DMS 273 treated with DMSO at 0.1 percent for 48 hours (cell line): Measurements from ENCODE around the gene STK32B.
"Not testable (repeated sequence)": the region's sequence is repeated elsewhere in the genome, so short reads cannot be mapped to it uniquely, and the experiment has no call there.

Experiments
- DNase-seq: peaks from one replicate; lab custom pipeline; 2025; lab: John Stamatoyannopoulos, UW

The STK32B gene

DNA sequence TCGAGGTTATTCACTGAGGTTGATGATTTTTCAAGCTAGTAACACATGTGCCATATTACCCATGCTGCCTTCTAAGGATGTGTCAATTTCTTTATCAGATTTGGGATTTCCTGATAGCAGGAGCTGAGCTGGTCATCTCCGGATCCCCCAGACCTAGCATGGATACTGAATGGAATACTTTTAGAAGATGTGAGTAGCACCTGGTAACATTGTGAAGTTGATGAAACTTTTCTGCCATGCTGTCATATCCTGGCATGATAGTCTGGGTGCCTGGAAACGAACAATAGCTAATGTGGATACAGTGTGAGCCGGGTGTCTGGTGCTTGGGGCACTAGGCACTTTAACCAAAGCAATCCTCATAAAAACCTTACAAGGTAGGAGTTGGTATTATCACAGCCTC is 21.1 kb upstream of the STK32B start:
- DNase-seq = no peak

DNA sequence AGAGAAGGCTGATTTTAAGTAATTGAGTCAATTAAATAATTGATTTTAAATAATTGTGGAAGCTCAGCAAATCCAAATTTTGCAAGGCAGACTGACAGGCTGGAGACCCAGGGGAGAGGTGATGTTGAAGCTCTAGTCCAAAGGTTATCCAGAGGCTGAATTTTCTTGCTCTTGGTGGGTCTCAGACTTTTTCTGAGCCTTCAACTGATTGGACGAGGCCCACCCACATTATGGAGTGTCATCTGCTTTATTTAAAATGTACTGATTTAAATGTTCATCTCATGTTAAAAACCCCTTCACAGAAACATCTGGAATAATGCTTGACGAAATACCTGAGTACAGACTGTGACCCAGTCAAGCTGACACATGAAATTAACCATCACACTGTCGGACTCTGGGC is 20.4 kb upstream of the STK32B start:
- no peak for DNase-seq

DNA sequence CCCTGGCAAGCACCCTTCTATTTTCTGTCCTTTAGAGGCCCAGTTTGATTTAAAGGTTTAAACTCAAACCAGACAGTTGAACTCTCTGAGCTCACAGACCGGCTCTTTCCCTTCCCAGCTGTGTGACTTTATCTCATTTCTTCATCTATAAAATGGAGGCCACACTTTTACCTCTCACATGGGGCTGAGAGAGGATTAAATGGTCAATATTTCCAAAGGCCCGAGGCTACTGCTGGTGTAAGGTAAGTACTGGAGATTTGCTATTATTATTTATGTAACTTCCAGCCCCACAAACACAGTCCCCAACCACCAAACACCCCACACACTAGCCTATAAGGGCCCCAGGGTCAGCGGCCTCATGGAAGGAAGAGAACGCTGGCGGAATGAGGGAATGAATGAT is 18.5 kb upstream of the STK32B start:
- no peak for DNase-seq

DNA sequence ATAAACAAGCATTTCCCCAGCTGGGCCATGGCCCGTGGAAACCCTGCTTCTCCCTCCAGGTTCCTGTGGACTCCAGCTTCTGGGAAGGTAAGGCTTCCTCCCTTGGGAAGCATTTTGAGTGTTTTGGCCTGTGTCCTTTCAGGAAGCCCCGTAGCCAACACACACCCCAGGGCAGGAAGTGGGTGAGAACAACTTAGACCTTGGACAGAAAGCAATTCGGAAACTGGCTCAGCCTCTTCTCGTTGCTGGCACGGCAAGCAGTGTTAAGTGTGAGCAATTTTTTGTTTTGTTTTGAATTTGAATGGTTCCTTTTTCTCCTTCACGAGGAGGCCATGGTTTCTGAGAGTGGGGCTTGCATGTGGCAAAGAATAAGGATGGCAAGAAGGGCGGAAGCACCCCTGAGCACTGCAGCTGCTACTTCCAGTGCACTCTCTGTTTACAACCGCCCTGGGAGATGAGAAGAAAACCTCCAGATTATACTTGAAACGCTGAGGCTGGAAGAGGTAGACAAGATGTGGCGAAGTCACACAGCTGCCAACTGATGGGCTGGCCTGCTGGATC is 17.9 kb upstream of the STK32B start:
- no peak for DNase-seq

DNA sequence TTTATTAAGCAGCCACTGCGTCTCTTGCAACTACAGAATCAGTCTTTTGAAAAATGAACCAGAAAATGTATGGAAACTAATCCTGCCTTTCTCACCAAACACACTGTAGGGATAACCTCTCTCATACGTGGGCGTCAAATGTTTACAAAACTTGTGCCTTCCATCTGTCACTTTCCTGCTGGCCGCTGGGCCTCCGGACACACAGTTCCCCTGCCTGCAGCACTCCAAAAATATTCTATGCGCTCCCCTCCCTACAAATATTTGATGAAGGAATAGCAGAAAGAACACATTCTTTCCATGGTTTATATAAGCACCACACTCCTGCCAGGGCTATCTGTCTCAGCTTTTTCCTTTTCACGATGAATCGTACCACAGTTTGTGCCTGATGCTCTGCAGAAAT is 17.1 kb upstream of the STK32B start:
- DNase-seq = peak; percentile 17

DNA sequence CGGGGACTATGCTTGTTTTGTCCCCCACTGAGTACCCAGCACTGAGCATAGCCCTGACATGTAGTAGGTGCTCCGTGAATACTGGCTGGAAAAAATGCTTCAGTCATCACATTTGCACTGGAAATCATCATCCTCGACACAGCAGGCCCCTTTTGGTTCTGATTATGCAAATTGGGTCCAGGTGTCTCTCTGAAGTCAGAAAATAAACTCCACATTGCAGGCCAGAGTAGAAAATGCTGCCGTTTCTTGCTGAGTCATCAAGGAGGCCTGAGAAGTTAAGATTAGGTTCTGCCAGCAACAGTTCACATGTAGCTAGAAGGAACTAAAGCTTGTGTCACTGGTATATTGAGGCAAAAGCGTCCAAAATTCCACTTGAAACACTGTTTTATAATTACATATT is 15.0 kb upstream of the STK32B start:
- no peak for DNase-seq

DNA sequence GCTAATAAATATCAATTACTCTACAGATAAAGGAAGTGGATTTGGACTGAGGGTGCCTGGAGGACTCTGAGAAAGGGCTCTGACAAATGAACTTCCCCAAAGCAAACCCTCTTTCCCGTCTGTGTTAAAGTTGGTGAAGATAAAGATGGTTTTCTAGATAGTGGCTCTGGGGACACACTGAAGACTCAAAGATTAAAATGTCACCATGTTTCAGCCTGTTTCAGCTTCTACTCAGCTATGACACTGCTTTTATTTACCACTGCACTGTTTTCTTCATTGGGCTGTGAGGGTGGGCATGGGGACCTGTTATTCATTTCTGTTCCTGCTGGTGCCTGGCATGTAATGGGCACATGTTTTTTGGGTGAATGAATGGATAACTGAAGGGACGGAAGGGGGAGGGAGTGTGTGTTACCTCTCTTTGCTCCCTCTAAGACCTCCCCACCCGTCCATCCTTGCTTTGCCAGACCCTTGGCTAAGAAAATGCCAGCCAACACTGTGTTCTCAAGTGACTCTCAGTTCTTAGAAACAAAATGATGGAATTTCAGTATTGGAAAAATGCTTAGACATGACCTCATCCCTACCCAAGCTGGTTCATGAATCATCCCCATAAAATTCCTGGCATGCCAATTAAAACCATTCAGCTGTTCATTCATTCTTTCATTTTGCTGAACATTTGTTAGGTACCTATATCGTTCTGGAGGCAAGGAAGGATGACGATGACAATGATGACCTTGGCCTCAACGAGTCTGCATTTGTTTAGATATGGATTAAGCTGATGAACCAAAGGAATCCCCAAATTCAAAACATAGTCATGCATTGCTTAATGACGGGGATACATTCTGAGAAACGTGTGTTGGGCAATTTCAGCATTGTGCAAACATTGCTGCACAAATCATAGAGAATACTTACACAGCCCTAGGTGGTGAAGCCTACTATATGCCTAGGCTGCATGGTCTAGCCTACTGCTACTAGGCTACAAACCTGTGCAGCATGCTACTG is 13.4 kb upstream of the STK32B start:
- no peak for DNase-seq

DNA sequence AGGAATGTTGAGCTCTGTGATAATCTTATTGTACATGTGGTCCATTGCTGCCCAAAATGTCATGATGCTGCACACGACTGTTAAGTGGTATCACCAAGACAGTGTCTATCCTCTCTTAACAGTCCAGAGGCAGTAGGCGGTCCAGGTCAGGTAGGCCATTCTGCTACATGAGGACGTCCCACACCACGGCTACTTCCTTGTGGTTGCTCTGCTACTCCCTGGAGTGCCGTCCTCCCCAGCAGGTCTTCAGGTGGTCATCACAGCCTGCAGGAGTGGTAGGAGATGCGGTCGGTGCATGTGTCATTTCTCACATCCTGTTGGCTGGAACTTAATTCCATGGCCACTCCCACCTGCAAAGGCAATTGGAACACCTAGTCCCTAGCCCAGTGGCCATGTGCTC is 11.5 kb upstream of the STK32B start:
- DNase-seq = no peak

DNA sequence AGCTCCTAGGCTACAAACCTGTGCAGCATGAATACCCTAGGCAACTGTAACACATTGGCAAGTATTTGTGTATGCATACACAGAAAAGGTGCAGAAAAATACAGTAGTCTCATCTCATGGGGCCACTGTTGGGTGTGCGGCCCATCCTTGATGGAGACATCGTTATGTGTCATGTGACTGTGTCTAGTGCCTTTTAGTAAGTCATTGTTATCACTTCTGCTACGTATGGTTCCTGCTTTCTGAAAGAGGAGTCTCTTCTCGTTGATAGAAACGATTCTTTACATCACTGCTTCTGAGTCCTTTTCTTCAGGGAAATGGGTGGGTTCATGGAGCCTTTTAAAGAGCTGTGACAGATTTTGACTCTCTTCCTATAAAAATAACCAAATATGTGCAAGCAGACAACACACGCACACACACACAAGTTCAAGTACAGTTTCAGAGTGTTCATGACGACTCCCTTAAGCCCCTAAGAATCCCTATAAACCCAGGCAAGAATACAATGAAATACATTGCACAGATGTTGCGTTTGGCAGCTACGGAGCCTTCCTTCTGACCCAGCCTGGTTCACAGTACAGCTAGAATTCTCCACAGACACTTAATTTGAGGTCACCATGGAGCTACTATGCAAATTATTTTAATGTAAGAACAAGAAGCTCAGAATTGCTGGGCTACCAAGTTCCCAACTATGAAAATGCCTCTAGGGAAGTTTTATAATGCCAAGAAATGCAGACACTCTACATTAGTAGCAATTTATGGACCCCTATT is 10.2 kb upstream of the STK32B start:
- DNase-seq = no peak

DNA sequence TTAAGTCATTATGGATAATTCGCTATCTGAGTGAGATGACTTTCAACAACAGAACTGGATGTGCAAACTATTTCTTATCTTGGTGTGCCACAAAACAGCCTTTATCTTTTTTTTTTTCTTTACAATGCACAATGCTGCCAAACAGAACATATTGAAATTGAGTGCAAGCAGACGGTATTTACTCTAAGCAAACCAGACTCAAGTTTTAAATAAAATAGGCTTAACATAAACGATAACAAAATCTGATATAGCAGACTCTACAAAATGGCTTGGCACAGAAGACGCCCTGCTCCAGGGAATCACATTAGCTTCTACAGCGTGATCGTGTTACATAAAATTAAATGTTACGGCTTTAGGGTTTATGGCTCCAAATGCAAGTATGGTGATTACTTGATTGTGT is 9.6 kb upstream of the STK32B start:
- peak; percentile 21 for DNase-seq

DNA sequence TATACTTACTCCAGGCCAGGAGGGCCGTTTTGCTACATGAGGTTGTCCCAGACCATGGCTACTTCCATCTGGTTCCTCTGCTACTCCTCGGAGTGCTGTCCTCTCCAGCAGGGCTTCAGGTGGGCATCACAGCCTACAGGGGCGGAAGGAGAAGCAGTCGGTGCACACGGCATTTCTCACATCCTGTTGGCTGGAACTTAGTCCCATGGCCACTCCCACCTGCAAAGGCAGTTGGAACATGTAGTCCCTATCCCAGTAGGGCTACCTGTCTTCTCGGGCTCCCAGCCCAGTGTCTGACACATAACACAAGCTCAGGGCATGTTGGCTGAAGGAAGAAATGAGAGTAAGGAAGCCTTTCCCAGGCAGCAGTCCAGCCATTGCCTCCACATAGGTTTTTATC is 7.7 kb upstream of the STK32B start:
- no peak for DNase-seq

DNA sequence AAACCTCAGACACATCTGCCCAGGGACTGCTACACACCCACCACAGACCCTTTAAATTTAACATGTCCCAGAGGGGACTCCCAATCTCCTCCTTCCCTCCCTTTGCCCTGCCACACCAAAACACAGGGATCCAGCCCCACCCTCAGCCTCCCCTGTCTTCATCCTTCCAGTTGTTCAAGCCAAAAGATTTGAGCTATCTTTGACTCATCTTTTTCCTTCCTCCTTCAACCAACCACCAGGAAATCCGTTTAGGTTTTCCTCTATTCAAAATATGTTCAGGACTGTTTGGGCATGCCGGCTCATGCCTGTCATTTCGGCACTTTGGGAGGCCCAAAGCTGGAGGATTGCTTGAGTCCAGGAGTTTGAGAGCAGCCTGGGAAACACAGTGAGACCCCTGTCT is 6.9 kb upstream of the STK32B start:
- no peak for DNase-seq

DNA sequence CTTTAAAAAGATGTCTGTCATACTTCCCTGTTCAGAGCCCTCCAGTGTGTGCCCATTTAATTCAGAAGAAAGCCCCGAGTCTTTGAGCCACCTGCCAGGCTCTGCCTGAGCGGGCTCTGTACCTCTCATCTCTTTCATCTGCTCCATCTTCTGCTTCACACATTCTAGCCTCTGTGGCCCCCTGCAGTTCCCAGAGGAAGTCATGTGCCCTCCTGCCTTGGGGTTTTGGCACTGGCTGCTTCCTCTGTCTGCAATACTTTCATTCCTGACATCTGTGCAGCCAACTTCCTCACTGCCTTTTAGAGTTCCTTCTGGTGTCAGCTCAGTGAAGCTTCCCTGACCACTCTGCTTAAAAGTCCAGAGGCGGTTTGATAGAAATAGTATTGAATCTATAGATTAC is 6.2 kb upstream of the STK32B start:
- peak; percentile 37 for DNase-seq

DNA sequence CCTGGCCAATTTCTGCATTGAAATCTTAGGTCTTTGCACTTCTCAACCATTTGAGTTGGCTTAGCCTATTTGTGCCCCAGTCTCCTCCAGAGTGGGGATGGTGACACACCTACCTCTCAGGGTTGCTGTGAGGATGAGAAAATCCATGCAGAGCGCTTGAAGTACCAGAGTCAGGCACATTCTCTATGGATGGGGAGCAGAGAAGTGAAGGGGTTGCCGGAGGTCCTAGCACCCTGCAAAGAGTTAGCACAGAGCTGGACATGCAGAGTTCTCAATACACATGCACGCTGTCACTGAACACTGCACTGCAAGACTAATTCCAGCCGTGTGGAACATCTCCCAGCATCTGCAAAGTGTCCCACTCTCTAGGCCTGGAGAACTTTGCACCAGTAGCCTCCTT is 2.6 kb upstream of the STK32B start:
- no peak for DNase-seq

DNA sequence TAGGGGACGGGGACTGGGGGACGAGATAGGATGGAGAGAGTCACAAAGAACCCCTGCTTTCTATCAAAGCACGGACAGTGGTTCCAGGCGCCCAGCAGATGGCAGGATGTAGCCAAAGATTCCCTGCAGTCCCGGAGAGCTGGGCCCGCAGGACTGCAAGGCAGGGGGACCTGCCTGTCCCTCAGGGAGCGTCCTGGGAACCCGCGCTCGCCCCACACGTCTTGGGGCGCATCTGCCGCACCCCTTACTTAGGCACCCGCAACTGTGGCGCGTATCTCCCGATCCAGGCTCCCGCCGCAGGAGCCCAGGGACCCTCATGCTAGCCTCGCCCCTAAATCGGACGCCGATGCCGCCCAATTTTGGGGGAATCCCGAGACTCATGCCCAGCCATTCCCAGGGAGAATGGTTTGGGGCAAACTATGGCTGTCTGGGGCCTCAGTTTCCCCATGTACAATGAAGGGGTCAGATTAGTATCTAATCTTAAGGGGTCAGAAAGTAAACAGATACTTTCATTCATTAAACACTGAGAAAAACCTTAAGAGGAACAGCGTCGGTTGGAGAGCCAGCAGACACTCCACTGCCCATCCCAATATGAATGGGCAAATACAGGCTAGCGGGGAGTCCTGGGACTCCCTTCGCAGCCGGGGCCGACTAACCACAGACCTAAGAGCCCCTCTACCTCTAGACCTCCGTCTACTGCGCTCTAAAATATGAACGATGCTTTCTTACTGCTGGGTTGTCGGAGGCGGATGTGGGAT is 581 bp upstream of the STK32B start:
- DNase-seq = no peak

DNA sequence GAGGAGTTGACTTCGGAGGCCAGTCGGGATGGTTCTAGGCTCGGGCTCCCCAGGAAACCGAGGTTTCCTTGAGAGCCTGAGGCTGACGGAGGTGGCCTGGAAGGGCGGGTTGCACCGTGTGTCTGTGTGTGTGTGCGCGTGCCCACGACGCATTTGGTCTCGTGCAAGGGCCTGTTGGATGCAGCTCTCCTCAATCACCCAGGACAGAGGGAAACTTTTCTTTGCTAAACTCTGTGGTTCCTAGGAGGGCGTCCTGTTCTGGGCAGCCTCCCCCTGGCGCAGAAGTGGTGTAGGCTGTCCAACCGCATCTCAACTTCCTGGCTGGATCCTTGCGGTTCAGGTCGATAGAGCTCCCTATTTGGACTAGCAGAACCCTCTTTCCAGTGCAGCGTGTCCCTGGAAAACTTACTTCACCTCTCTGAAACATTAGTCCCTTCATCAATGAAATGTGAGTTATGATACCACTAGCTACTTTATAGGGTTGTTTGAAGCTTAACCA is 973 bp downstream of the STK32B start:
- DNase-seq = no peak

DNA sequence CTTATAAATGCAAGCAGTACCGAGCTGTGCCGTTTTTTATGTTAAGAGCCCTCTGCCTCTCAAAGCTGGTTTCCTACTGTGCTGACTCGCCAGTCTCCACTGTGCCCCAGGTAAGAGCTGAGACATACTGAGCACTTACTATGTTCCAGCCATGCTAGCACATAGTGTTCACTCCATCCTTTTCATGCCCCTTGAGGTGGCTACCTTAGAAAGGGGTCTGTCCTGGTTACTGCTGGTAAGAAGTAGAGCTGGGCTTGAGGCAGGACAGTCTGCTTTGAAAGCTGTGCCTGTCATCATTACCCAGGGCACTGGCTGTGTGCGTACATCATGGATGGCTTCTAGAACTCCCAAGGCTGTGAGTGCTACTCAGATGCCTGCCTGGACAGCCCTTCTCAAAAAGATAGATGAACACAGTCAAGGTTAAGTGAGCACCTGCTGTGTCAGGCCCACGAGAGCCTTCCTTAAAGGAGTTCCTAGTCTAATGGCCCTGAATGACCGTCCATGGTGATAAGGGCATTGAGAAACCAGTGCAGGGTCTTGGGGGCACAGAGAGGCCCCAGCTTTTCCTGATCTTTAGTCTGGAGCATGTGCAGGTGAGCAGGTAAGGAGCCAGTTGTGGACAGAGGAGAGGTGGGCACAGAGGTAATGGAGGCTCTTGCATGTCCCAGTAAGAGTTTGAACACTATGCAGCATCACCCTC is 1.6 kb downstream of the STK32B start:
- DNase-seq = no peak

DNA sequence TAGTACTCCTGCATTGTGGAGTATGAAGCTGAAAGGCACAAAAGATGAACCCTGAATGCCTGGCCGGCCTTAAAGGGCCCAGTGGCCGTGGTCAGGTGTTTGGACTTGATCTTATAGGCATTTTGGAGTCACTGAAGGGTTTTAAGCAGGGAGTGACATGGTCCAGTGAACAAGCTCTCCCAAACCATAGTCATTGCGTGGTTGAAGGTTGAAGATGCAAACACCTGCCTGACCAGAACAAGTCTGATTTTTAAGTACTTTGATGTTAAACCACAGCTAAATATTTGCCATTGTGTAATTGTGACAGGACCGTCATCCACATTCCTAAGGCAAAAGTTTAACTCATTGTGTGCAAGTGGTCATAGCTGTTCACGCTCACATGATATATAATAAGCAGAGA is 3.3 kb downstream of the STK32B start:
- no peak for DNase-seq

DNA sequence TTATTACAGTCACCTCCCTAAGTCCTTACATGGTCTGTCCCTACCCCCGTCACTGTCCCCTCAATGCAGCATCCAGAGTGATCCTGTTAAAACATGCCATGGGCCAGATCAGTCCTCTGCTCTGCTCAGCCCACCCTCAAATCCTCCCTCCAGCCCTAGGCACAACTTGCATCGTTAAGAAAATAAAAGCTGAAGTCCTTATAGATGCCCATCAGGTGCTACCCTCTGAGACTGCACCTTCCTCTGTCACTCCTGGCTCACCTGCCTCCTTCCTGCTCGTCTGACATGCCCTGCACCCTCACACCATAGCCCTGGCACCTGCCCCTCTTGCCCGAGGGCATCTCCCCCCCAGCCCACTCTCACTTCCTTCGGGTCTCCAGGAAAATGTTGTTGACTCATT is 4.1 kb downstream of the STK32B start:
- no peak for DNase-seq

DNA sequence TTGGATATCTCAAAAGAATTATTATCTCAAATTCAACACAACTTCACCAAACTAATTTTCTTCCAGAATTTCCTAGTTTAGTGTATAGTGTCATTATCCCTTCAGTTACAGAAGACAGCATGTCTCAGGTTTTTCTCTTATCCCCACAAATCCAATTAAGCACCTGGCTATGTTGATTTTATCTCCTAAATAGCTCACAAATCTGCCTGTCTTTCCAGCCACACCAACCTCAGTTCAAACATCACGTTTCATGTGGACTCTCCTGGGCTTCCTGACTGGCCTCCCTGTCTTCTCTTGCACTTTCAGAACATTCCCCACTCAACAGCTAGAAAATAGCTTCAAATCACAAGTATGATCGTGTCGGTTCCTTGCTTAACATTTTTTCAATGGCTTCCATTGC is 14.8 kb downstream of the STK32B start:
- DNase-seq = no peak

DNA sequence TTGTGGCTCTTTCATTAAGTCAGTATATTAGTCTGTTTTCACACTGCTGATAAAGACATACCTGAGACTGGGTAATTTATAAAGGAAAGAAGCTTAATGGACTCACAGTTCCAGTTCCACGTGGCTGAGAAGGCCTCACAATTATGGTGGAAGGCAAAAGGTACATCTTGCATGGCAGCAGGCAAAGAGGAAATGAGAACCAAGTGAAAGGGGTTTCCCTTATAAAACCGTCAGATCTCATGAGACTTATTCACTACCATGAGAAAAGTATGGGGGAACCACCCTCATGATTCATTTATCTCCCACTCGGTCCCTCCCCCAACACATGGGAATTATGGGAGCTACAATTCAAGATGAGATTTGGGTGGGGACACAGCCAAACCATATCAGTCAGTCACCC is 15.7 kb downstream of the STK32B start:
- not testable (repeated sequence) for DNase-seq
